Lung (tissue), 12 donors: ENCODE measurements around the gene TMEM117. TPM values are rescaled to one million over a fixed set of nuclear protein-coding genes. Genes with fewer than 3 reads are reported as not detected.

Experiments used
- ATAC-seq: fragments of 200-7000 bp; cut with Tn5 transposase; one replicate; pipeline ENCODE4 v1.9.1; 2020; ENCODE audit warnings: moderate number of reproducible peaks; ENCODE audit not compliant: insufficient read depth, low FRiP score
- DNase-seq, 3 donors: peaks; one replicate each; pipeline ENCODE4 v3.0.0-alpha.2; 2013 to 2017
- H3K27ac ChIP-seq, 2 donors: one replicate each; pipeline ENCODE4 v1.5.1; 2013; ENCODE audit warnings: mild to moderate bottlenecking in 2 of 2, moderate library complexity in 2 of 2, control low read depth in 1 of 2, inconsistent platforms in 1 of 2, low read depth in 1 of 2, low read length in 1 of 2
- H3K27me3 ChIP-seq, 3 donors: one replicate each; pipeline ENCODE4 v1.5.1; 2013; ENCODE audit warnings: low read length in 2 of 3; ENCODE audit not compliant: control insufficient read depth in 3 of 3, insufficient read depth in 3 of 3
- H3K36me3 ChIP-seq, 4 donors: one replicate each; pipeline ENCODE4 v1.5.1; 2013; ENCODE audit warnings: low read length in 4 of 4, mild to moderate bottlenecking in 1 of 4, moderate library complexity in 1 of 4; ENCODE audit not compliant: control insufficient read depth in 4 of 4, insufficient read depth in 4 of 4
- H3K4me1 ChIP-seq, 5 donors: one replicate each; pipeline ENCODE4 v1.5.1; 2013; ENCODE audit warnings: low read length in 5 of 5, mild to moderate bottlenecking in 2 of 5, moderate library complexity in 1 of 5; ENCODE audit not compliant: control insufficient read depth in 5 of 5, insufficient read depth in 5 of 5
- H3K4me3 ChIP-seq: one replicate; pipeline ENCODE4 v1.5.1; 2013; ENCODE audit warnings: mild to moderate bottlenecking, control low read depth, moderate library complexity
- H3K9ac ChIP-seq, 2 donors: one replicate each; pipeline ENCODE4 v1.5.1; 2013; ENCODE audit warnings: low read length in 2 of 2, control low read depth in 1 of 2; ENCODE audit not compliant: insufficient read depth in 1 of 2
- H3K9me3 ChIP-seq, 4 donors: one replicate each; pipeline ENCODE4 v1.5.1; 2013; ENCODE audit warnings: low read length in 3 of 4, mild to moderate bottlenecking in 1 of 4, moderate library complexity in 1 of 4; ENCODE audit not compliant: control insufficient read depth in 4 of 4, insufficient read depth in 3 of 4
- CTCF ChIP-seq: IDR thresholded peaks from 2 replicates; pipeline ENCODE4 v1.5.1; 2012; ENCODE audit warnings: mild to moderate bottlenecking; ENCODE audit errors: control extremely low read depth, extremely low read depth
- WGBS, 2 donors: extraction: QIAGEN DNeasy Blood & Tissue Kit; methylation state at CpG; one replicate each; pipeline ENCODE4 v1.1.7; 2013; 5-methylcytosine and 5-hydroxymethylcytosine counted together
- polyA plus RNA-seq, 2 donors: library from polyadenylated mRNA; stranded (reverse); fragments of 200-250 nt; gene quantifications; one replicate each; pipeline ENCODE4 v1.2.1, GENCODE V29; 2013
- total RNA-seq, 2 donors: library from RNA; depleted of rRNA in 1 of 2; stranded (reverse); fragments of >200 nt in 1 of 2; gene quantifications; one replicate each; pipeline ENCODE4 v1.2.1, GENCODE V29; 2014 to 2021
- donor health status: control.
- donor health status: control.
- donor health status: Bipolar disorder and iron deficiency.
- donor health status: healthy.
- donor health status: DM: yes; HTN: yes; CAD: no.

The TMEM117 gene
- total and polyA plus RNA-seq, 4 donors, result 1.2 to 6.1 (median 2.3) TPM

GRCh38 chr12:44076871-44077270, 241.0 kb downstream of the TMEM117 start:
- Histone ChIP-seq H3K4me3 (no peak overlapping the region), H3K9ac (no peak overlapping the region), H3K27ac (no peak overlapping the region), H3K4me1 (no peaks in the 10 kb centered on the region), H3K36me3 (no peaks in the 10 kb centered on the region), H3K27me3 (no peaks in the 10 kb centered on the region), H3K9me3 (no peaks in the 10 kb centered on the region)
- DNase-seq (no peak), ATAC-seq (no peak)
- TF ChIP-seq CTCF, result no peak
- 70 to 74% methylated on average over 2 of the region's 2 CpGs for WGBS, 2 donors

- DNase-seq, result no peak
- no peaks in the 10 kb centered on the region for H3K4me1 ChIP-seq
- ATAC-seq, result no peak
- no peaks in the 10 kb centered on the region for H3K9me3 ChIP-seq
- H3K9ac ChIP-seq, result no peak overlapping the region
- H3K27me3 ChIP-seq, result no peaks in the 10 kb centered on the region
- no peaks in the 10 kb centered on the region for H3K36me3 ChIP-seq
- no peak for TF ChIP-seq CTCF
- no peak overlapping the region for H3K4me3 ChIP-seq
- 8 to 18% methylated on average over 2 of the region's 2 CpGs for WGBS, 2 donors
- no peak overlapping the region for H3K27ac ChIP-seq
These were observed 241.4 kb downstream of the TMEM117 start for GRCh38 chr12:44077294-44077693.

GRCh38 chr12:44078273-44078672, 242.4 kb downstream of the TMEM117 start:
- H3K27me3 ChIP-seq, result no peaks in the 10 kb centered on the region
- H3K36me3 ChIP-seq, result no peaks in the 10 kb centered on the region
- H3K4me1 ChIP-seq, result no peaks in the 10 kb centered on the region
- no peak for TF ChIP-seq CTCF
- ATAC-seq (no peak), DNase-seq (no peak)
- H3K4me3 ChIP-seq, result no peak overlapping the region
- WGBS, 2 donors, result 80 to 83% methylated on average over 4 of the region's 4 CpGs
- H3K27ac ChIP-seq, result no peak overlapping the region
- H3K9ac ChIP-seq, result no peak overlapping the region
- no peaks in the 10 kb centered on the region for H3K9me3 ChIP-seq

- Histone ChIP-seq H3K27me3 (no peaks in the 10 kb centered on the region), H3K36me3 (no peaks in the 10 kb centered on the region), H3K4me1 (no peaks in the 10 kb centered on the region), H3K4me3 (no peak overlapping the region), H3K9me3 (no peaks in the 10 kb centered on the region), H3K27ac (no peak overlapping the region), H3K9ac (no peak overlapping the region)
- DNase-seq (peak in 1 of 3 donors; percentile 6), ATAC-seq (no peak)
- 83 to 95% methylated on average over 1 of the region's 1 CpG for WGBS, 2 donors
- TF ChIP-seq CTCF, result no peak
These were observed 252.8 kb downstream of the TMEM117 start for GRCh38 chr12:44088647-44089046.
